Germinal center (tissue), 1 donor: ENCODE data around the gene GRHL3.
"Not testable (repeated sequence)": the region's sequence is repeated elsewhere in the genome, so short reads cannot be mapped to it uniquely, and the experiment has no call there.

ENCODE experiments used
- DNase-seq: peaks from one replicate; pipeline ENCODE4 v3.0.0; 2012; ENCODE audit warnings: mixed read lengths, low spot score

Gene GRHL3

GRCh38 chr1:24319312-24319863, at the start of gene GRHL3:
GRHL3 (plus strand) TSS chr1:24319357; CDS start chr1:24319552, 195 bp downstream.
- no peak for DNase-seq

GRCh38 chr1:24274203-24275103, 44.7 kb upstream of the GRHL3 start:
- DNase-seq = not testable (repeated sequence)

- DNase-seq = no peak
Measured at GRCh38 chr1:24275104-24275410, 44.1 kb upstream of the GRHL3 start.

- DNase-seq = no peak
Measured at GRCh38 chr1:24275510-24275909, 43.6 kb upstream of the GRHL3 start.

GRCh38 chr1:24276791-24277190, 42.4 kb upstream of the GRHL3 start:
- no peak for DNase-seq

- DNase-seq = no peak
Measured at GRCh38 chr1:24277420-24278169, 41.6 kb upstream of the GRHL3 start.

GRCh38 chr1:24278726-24279125, 40.4 kb upstream of the GRHL3 start:
- no peak for DNase-seq

GRCh38 chr1:24279590-24280232, 39.4 kb upstream of the GRHL3 start:
- no peak for DNase-seq

- no peak for DNase-seq
Measured at GRCh38 chr1:24281591-24281990, 37.6 kb upstream of the GRHL3 start.

GRCh38 chr1:24282491-24282890, 36.7 kb upstream of the GRHL3 start:
- DNase-seq = no peak

- no peak for DNase-seq
Measured at GRCh38 chr1:24283326-24284155, 35.6 kb upstream of the GRHL3 start.

- DNase-seq = no peak
Measured at GRCh38 chr1:24284156-24284471, 35.0 kb upstream of the GRHL3 start.

GRCh38 chr1:24285231-24285630, 33.9 kb upstream of the GRHL3 start:
- no peak for DNase-seq

- no peak for DNase-seq
Measured at GRCh38 chr1:24286246-24287010, 32.7 kb upstream of the GRHL3 start.

- DNase-seq = not testable (repeated sequence)
Measured at GRCh38 chr1:24287779-24288178, 31.4 kb upstream of the GRHL3 start.

- DNase-seq = no peak
Measured at GRCh38 chr1:24288479-24288878, 30.7 kb upstream of the GRHL3 start.

GRCh38 chr1:24289937-24290595, 29.1 kb upstream of the GRHL3 start:
- no peak for DNase-seq

GRCh38 chr1:24290933-24291487, 28.1 kb upstream of the GRHL3 start:
- DNase-seq = no peak

GRCh38 chr1:24292103-24292502, 27.1 kb upstream of the GRHL3 start:
- DNase-seq = no peak

- no peak for DNase-seq
Measured at GRCh38 chr1:24292887-24293286, 26.3 kb upstream of the GRHL3 start.
